Activated T-cell treated with anti-CD3 and anti-CD28 coated beads for 48 hours (primary cell): ENCODE results near the gene ENPP1.

Experiments used
- DNase-seq: peaks from one replicate; pipeline ENCODE4 v3.0.0-alpha.2; 2020; ENCODE audit warnings: low read depth

The ENPP1 gene

DNA sequence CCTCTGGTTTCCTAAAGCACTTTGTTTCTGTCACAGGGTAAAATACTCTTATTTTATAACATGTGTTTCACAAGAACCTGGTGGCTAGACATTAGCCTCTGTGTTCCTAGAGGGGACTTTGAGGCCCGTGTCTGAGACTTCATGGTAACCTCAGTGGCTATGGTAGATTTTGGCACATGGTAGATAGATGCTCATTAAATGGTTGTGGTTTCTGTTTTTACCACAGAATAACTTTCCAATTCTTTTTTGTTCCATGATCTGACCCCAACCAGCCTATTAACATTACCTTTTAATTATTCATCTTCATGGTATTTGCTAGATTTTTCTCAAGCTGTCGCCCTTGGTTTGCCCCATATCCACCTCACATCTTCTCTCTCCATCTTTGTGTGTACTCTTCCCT is 109.0 kb downstream of the ENPP1 start:
- no peak for DNase-seq

DNA sequence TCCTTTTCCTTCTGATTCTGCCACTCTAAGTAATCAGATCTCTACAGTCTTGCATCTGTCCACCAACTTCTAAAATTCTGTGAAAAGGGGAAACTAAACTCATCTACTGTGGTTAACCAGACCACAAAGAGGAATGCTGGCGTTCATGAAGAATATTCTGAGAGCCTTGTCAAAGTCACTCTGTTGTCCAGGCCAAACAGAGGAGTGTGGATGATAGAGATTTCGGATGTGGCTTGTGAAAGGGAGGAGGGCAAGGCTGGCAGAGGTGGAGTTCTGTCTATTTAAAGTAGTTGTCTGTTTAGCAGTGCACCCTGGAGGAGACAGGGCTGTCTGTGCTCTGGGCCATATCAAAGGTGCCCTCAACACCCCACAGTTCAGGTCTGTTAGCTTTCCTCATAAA is 109.5 kb downstream of the ENPP1 start:
- no peak for DNase-seq

DNA sequence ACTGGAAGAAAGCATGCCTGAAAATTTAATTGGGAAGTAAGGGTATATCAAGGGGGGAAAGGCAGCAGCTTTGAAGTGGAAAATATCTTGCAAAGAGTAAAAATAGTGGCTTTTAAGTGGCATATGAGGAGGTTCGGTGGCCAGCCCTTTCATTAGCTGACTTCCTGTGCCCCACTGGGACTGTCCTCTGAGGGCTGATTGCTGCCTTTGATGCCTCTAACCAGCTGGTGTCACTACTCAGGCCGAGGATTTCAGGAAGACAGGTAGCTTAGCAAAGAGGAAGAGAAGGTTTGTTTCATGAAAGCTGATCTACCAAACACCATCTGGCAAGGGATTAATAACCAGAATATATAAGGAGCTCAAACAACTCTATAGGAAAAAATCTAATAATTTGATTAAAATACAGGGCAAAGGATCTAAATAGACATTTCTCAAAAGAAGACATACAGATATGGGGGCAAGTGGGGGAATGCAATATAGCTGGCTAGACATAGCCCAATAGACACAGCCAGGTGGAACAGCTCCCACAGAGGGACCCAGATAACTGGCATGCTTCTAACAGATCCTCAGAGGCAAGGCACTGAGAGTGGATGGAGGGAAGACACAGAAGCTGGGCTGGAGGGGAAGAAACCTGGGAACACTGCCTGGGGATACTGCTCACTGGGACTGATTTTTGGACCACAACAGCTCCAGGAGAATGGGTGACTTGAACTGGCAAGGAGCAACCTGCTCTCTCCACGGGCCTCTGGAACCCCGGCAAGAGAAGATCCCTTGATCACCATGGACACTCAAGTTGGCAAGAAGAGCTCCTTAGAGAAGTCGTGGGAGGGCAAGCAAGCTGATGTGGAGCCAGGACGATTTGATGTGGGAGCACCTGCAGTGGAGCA is 110.2 kb downstream of the ENPP1 start:
- DNase-seq = no peak

GRCh38 chr6:131918650-131919355 is 111.0 kb downstream of the ENPP1 start:
- no peak for DNase-seq

DNA sequence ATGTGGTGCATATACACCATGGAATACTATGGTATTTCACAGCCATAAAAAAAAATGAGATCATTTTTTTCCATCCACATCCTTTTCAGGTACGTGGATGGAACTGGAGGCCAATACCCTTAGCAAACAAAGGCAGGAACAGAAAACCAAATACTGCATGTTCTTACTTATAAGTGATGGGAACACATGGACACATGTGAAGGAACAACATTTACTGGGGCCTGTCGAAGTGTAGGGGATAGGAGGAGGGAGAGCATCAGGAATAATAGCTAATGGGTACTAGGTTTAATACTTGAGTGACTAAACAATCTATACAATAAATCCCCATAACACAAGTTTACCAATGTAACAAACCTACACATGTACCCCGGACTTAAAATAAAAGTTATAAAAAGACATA is 112.8 kb downstream of the ENPP1 start:
- no peak for DNase-seq

GRCh38 chr6:131923356-131923755 is 115.5 kb downstream of the ENPP1 start:
- peak; percentile 23 for DNase-seq

GRCh38 chr6:131924881-131925474 is 117.2 kb downstream of the ENPP1 start:
- DNase-seq = no peak

- no peak for DNase-seq
Observed at GRCh38 chr6:131929264-131929663, 121.4 kb downstream of the ENPP1 start.

GRCh38 chr6:131929976-131930375 is 122.2 kb downstream of the ENPP1 start:
- DNase-seq = no peak

DNA sequence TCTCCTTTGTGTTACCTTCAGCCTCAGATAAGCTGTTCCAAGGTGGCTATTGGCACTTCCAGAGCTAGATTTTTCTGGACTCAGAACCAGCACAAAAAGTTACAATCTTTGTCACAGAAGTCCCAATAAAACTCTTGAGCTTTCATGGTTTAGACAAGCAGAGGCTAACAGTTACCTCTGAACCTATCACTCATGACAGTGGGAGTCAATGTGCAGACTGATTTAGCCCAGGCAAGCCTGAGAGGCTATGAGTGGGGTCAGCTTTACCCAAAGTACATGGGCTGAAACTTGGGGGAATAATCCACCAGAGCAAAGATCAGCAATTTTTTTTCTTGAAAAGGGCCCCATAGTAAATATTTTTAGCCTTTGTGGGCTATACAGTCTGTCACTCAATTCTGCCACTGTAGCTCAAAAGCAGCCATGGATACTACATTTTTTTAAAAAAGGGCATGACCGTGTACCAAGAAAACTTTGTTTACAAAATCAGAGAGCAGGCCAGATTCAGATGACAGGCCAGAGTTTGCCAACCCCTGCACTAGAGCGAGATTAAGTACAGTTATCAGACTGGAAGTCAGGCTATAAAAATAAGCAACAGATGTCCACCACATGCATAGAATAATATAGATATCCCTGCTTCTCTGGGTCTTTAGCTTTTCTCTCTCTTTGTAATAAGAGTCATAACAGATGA is 123.4 kb downstream of the ENPP1 start:
- no peak for DNase-seq

GRCh38 chr6:131936156-131936555 is 128.3 kb downstream of the ENPP1 start:
- no peak for DNase-seq

GRCh38 chr6:131937226-131937625 is 129.4 kb downstream of the ENPP1 start:
- DNase-seq = no peak

GRCh38 chr6:131937703-131938631 is 130.1 kb downstream of the ENPP1 start:
- DNase-seq = no peak
